HG03103 (cell line): ENCODE measurements around the gene PRDX3.
"Not testable (repeated sequence)": the region's sequence is repeated elsewhere in the genome, so short reads cannot be mapped to it uniquely, and the experiment has no call there.

ENCODE experiments used
- ATAC-seq: cut with Tn5 transposase; IDR thresholded peaks from one replicate; pipeline ENCODE4 v1.9.1; 2021; ENCODE audit warnings: low read depth; ENCODE audit not compliant: unreplicated experiment

Gene PRDX3

GRCh38 chr10:119207366-119207666, 28.7 kb upstream of the PRDX3 start, which contains the start of gene GRK5:
Gene GRK5 (plus strand): TSS chr10:119207571. CDS start chr10:119207918, 347 bp downstream.
- ATAC-seq: peak; percentile 64

GRCh38 chr10:119206603-119207365, 28.2 kb upstream of the PRDX3 start:
- ATAC-seq: peak; percentile 40

- no peak for ATAC-seq
Observed at GRCh38 chr10:119205894-119206602, 27.4 kb upstream of the PRDX3 start.

GRCh38 chr10:119203006-119203405, 24.4 kb upstream of the PRDX3 start:
- ATAC-seq: no peak

- ATAC-seq: no peak
Observed at GRCh38 chr10:119201233-119201632, 22.6 kb upstream of the PRDX3 start.

GRCh38 chr10:119199231-119199992, 20.8 kb upstream of the PRDX3 start:
- ATAC-seq: no peak

GRCh38 chr10:119198438-119198837, 19.8 kb upstream of the PRDX3 start:
- ATAC-seq: no peak

- ATAC-seq: no peak
Observed at GRCh38 chr10:119197921-119198320, 19.3 kb upstream of the PRDX3 start.

GRCh38 chr10:119191881-119192280, 13.3 kb upstream of the PRDX3 start:
- ATAC-seq: no peak

GRCh38 chr10:119190954-119191785, 12.6 kb upstream of the PRDX3 start:
- ATAC-seq: no peak

GRCh38 chr10:119190353-119190752, 11.7 kb upstream of the PRDX3 start:
- no peak for ATAC-seq

- ATAC-seq: no peak
Observed at GRCh38 chr10:119189811-119190282, 11.2 kb upstream of the PRDX3 start.

GRCh38 chr10:119183664-119184412, 5.2 kb upstream of the PRDX3 start:
- ATAC-seq: no peak

- ATAC-seq: not testable (repeated sequence)
Observed at GRCh38 chr10:119180850-119181400, 2.3 kb upstream of the PRDX3 start.

- peak; percentile 10 for ATAC-seq
Observed at GRCh38 chr10:119177708-119178371, 772 bp downstream of the PRDX3 start.

- no peak for ATAC-seq
Observed at GRCh38 chr10:119176166-119176565, 2.4 kb downstream of the PRDX3 start.

GRCh38 chr10:119174109-119174508, 4.5 kb downstream of the PRDX3 start:
- ATAC-seq: no peak

- ATAC-seq: no peak
Observed at GRCh38 chr10:119167041-119167440, 11.6 kb downstream of the PRDX3 start.

- ATAC-seq: no peak
Observed at GRCh38 chr10:119166564-119166963, 12.0 kb downstream of the PRDX3 start.
